Measurements from ENCODE around the gene NAA50.
A peak's percentile ranks its signal among the peaks of the same experiment; 100 is the strongest.

Gene NAA50

DNA sequence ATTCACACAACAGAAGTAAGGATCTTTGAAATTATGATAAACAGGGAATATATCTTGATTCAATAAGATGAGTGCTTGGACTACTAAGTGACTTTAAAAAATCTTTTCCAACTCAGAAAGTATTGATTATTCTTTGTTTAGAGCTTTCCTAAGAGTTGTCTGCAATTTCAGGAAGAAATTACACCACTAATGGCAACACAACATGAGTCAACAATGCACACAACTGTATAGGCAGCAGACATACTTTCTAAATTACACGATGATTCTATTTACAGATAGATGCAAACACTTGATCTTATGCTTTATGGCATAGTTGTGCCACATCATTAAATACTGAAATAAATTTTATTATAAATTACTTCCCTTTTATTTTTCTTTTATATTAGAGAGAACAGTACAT lies 4.4 kb downstream of the NAA50 start:
- no peak for DNase-seq (ENCODE audit: low spot score)

DNA sequence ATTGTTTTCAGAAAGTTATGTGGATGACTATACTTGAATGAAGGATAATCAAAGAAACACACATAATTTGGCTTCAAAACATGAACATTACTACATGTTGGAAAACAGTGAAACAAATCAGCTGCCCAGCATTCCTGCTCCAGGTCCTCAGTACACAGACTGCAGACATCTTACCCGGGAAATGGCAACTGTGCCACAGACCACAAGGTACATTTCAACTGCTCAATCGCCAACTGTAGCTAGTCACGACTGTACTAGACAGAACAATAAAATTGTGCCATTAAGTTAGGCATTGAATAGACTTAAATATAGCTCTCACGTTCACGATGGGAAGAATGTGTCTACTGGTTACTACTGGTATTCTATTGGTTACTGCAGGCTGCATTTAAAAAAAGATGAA lies 5.0 kb downstream of the NAA50 start:
- no peak for DNase-seq (ENCODE audit: low spot score)

DNA sequence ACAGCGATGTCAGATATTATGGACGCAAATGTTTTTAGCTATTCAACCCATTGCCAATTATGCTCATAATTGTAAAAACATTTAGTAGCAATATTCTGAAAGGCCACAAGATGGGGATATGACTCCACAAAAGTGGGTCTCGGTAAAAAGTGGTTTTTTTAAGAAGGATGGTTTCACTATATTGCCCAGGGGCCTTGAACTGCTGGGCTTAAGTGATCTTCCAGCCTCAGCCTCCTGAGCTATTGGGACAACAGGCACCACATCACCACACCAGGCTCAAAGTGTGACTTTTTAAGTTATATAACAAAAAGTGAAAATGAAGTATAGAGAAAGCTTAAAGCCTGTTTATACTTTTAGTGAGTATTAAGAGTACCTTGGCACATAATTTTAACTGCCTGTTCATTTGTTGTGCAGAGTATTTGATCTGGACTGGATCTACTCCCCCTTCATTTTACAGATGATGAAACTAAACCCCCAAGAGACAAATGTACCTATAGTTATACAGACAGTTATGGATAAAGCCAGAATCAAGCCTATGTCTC lies 9.4 kb downstream of the NAA50 start:
- DNase-seq (ENCODE audit: low spot score): peak; percentile 80

DNA sequence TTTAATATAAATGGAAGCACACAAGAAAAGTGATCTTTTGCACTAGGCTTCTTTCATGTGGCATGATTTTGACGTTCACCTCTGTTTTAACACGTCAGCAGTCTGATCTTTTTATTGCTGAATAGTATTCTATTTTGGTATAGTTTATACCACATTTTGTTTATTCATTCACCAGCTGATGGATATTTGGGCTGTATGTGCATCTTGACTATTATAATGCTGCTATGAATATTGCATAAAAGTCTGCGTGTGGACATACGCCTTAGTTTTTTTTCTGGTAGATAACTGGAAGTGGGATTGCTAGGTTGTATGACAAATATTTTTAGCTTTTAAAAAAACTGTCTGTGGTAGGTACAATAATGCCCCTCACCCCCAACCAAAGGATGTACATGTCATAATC lies 14.4 kb downstream of the NAA50 start:
- no peak for DNase-seq (ENCODE audit: low spot score)

DNA sequence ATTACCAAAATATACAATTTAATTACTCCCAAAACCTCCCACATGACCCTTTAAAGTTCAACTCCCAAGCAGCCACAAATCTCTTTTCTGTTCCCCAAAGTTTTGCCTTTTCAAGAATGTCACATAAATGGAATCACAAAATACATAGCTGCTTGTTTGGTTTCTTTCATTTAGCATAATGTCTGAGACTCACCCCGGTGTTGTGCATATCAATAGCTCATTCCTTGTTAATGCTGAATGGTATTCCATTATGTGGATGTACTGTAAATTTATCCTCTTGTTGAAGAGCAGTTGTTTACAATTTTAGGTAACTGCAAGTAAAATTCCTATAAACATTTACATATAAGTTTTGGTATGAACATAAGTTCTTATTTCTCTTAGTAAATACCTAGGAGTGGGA lies 15.5 kb downstream of the NAA50 start:
- no peak for DNase-seq (ENCODE audit: low spot score)

DNA sequence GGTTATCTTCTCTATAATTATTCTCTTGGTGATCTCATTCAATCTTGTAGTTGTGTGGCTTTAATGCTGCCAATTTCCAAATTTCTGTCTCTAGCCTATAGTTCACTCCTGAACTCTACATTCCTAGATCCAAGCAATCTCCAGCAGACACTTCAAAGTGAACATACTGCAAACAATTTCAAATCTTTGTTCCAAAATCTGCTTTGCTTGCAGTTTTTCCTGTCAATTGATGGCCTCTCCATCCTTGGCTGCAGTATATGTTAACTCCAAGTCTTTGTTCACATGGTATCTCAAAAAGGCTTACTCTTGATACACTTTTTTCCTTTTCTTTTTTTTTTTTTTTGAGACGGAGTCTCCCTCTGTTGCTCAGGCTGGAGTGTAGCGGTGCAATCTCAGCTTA lies 17.4 kb downstream of the NAA50 start:
- DNase-seq (ENCODE audit: low spot score): no peak

DNA sequence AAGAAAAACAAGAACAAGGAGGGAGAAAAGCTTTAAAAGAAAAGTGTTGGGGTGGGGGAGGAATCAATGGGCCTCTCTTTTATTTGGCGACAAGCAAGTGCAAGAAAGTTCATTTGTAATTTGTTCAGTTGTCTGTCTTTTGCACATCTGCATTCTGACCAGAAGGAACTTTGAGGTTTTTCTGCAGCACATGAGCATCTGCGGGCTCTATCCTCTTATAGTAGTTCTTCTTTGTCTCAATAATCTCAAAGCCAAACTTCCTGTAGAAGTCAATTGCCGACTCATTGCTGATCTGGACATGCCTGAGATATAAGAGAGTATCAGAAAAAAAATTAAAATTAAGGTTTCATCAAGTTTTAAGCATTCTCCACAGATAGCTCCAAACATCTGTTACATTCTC lies 24.4 kb downstream of the NAA50 start:
- no peak for DNase-seq (ENCODE audit: low spot score)

DNA sequence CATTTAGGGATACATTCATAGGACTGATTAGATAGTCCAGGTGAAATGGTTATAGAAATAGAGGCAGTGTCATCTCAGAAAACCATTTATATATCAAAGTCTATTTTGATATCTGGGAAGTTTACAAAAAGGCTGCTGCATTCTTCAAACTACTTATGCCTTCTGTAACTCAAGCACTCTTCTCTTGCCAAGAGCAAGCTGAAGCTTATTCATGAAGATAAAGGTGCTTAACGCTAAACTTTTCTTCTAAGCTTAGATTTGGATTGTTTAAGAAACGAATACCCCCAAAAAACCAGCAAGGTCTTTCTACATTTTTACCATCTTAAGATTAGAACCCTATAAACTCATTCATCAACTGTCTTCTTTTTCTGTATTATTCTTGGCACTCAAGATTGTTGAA lies 26.3 kb downstream of the NAA50 start:
- DNase-seq (ENCODE audit: low spot score): no peak

DNA sequence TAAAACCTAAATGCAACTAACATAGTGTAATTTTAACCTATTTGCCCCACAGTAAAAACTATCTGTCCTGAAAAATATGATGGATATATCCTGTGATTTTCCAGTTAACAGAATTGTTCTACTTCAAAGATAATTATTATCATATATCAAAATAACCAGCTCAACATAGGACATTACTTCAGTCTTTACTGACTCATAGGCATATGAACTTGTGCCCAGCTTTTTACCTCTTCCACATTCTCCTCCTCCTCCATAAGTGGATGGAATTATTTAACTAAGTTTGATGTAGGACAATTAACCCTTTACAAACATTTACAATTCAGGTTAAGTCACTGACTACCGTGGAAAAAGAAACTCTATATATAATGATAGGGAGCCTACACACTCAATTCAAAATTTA lies 26.8 kb downstream of the NAA50 start:
- DNase-seq (ENCODE audit: low spot score): no peak

DNA sequence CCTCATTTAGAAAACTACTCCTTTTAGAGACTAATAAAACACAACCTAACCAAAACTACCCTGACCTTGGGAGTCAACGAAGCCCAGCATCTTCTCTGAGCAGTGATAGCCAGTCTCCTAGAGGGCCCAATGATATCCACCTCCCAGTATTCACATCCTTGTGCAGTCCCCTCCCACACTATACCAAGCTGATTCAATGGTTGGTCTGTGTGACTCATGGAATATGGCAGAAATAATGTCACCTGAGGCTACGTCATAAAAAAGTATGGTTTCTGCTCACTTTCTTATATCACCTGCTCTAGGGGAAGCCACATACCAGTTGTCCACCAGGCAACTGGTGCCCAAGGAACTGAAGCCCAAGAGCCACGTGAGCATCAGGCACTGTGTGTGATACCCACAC lies 28.2 kb downstream of the NAA50 start:
- no peak for DNase-seq (ENCODE audit: low spot score)

DNA sequence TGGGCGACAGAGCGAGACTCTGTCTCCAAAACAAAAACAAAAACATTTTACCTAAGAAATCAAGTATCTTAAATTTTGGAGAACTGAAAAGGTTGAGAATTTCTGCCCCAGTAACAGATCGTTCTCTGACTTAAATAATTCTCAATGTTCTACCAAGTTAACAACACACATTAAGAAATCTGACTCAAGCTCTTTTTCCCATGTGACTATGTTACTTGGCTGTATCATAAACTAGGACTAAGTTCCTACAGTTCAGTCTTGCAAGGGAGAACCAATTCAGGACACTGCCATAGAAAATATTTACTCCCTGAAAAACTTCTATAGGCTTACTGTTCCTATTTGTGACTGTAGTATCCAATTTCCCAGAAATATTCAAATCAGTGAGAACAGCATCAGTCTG lies 28.7 kb downstream of the NAA50 start:
- DNase-seq (ENCODE audit: low spot score): no peak

DNA sequence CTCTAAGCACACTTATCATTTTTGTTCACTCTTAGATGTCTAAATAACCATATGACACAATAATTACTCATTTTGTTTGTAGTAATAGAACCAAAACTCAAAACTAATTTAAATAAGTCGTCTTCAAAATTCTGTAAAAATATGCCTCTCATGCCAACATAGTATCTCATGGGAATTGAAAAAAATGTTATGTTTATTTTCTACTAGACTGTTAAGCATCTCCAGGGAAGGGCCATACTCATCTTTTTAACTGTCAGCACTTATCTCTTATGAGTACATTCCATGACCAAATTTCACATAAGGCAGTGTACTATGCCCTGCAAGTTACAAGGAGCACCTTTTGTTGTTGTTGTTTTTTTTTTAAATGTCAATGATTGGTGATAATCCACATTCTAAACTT lies 31.3 kb downstream of the NAA50 start:
- no peak for DNase-seq (ENCODE audit: low spot score)

DNA sequence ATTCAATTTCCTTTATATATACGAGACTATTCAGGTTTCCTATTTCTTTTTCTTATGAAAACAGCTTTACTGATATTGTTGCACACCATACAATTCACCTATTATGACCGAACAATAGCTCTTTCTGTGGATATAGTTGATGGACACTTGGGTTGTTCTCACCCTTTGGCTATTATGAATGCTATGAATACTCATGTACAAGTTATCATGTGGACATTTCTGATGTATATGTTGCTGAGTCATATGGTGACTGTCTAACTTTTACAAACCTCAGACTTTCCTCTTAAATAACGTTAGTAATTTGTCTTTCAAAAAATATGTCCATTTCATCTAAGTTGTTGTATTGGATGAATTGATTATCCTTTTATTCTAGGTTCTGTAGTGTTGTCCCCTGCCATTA lies 33.9 kb downstream of the NAA50 start:
- no peak for DNase-seq (ENCODE audit: low spot score)

DNA sequence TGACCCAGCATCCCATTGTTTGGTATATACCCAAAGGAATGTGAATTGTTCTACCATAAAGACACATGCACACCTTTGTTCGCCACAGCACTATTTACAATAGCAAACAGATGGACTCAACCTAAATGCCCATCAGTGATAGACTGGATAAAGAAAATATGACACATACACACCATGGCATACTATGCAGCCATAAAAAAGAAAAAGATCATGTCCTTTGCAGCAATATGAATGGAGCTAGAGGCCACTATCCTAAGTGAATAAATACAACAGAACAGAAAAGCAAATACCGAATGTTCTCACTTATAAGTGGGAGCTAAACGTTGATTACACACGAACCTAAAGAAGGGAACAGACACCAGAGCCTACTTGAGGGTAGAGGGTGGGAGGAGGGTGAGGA lies 38.2 kb downstream of the NAA50 start:
- no peak for DNase-seq (ENCODE audit: low spot score)

DNA sequence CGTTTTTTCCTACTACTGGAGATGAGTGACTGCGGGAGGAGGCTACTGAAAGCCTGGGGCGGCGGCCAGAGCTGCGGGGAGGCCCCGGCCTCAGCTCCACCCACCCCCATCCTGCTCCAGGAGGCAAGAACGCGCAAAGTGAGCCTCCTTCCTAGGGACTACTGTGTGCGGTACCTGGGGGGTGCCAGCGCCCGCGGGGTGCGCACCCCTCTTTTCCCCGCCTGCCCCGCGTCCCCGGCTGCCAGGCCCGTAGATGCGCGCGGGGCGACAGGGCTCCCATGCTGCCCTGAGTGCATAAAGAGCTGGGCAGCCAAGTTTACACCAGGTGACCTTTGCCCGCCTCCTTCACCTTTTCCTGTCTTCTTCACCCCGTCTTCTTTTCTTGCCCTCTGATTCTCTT lies 47.1 kb downstream of the NAA50 start:
- no peak for DNase-seq (ENCODE audit: low spot score)

DNA sequence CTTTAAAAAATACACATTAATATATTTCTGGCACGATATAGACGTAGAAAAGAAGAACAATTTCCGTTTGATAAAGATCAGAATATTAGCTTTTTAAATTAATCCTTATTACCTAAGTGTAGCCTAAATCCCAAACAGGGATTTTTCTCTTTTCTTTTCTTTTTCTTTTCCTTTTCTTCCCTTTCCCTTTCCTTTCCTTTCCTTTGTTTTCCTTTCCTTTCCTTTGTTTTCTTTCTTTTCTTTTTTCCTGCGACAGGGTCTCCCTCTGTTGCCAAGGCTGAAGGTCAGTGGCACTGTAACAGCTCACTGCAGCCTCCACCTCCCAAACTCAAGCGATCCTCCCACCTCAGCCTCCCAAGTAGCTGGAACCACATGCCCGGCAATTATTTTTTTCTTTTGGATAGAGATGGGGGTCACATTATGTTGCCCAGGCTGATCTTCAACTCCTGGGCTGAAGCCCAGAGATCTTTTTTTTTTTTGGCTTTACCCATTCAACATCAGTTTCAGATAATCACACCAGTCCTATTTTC lies 47.8 kb downstream of the NAA50 start:
- no peak for DNase-seq (ENCODE audit: low spot score)

DNA sequence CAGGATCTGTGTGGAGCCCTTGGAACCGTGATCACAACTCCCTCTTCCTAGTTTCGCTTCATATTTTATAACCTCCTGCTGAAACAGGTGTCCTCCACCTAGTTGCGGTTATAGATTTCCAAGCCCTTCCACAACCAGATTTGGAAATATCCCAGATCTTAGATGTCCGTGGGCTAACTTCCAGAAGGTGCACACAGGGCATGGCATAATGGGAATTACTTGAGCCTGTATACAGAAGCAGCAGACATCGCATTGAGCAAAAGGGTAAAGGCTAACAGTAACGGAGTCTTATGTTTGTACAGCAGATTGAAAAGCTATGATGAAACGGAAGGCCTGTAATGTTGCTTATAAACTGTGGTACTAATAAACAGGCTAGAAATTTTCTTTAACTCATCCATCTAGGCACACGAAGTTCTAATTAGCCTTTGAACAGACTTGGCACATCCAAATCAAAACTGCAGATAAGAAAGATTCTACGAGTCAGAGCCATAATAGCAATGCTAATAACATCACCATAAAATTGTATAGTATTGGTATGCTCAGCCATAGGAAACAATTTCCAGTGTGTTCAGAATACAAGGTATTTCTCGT lies 48.5 kb downstream of the NAA50 start:
- no peak for DNase-seq (ENCODE audit: low spot score)

DNA sequence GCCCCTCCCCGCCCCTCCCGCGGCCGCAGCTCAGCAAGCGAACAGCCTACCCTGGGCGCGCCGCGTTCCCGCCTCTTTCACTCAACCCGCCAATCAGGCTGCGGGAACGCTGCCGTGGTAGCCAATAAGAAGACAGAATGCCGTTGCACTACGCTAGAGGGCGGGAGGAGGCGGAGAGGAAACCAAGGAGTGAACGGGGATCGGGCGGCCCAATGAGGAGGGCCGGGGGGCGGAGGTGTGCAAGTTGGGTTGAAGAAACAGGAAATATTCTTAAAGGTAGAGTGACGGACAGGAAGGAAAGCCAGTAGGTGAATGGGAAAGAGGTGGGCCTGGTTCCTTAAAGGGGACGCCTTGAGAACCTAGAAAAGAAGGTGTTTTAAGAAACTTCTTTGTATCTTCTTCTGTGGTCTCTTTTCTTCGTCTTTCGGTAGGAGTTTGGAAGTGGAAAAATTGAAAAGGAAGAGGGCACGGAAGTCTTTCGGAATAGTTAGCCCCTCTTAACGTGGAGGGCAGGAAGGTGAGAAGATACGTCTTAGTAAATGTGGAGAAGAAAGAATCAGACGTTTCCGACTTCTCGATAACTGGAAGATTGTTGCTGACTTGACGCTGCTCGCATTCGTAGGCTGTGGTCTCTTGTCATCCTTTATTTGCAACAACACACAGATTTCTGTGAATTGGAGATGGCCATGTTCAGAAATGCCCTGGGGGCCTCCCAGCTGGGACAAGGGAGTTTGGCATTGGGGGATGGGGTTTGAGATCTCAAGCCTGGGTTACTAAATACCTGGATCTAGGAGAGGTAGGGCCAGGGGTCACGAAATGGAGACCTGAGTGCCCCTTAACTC lies 49.2 kb downstream of the NAA50 start:
- peak; percentile 99 for DNase-seq (ENCODE audit: low spot score)

DNA sequence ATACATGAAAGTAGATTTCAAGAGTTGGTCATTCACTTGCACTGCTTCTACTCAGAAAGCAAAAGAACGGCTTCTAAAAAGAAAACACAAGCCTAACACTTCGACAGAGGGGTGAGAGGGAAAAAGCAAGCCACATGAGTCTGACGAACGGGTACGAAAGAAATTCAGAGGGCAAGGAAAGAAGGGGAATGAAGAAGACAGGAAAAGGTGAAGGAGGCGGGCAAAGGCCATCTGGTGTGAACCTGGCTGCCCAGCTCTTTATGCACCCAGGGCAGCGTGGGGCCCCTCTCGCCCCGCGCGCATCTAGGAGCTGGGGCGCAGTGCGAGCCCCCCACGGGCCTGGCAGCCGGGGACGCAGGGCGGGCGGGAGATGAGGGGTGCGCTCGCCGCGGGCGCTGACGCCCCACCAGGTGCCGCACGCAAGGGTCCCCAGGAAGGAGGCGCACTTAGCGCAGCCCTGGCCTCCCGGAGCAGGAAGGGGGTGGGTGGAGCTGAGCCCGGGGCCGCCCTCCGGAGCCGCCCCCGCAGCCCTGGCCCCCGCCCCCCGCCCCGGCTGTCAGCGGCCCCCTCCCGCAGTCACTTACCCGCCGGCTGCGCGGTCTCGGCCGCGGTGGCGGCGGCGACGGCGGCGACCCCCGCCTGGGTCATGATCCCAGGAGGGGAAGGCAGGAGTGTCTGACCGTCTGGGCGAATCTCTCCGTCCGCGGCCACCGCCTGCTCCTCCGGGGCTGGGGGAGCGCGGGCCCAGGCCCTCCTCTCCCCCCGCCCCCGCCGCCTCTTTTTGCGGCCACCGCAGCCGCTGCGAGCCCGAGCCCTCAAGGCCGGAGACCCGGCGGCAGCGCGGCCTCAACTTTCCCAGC lies 50.0 kb downstream of the NAA50 start, which contains the start of gene USF3:
Gene USF3, minus strand, starts transcription at position 857 of the 860 bp plus-strand sequence. CDS start 21,764 bp downstream, outside the sequence.
- DNase-seq (ENCODE audit: low spot score): peak; percentile 83

DNA sequence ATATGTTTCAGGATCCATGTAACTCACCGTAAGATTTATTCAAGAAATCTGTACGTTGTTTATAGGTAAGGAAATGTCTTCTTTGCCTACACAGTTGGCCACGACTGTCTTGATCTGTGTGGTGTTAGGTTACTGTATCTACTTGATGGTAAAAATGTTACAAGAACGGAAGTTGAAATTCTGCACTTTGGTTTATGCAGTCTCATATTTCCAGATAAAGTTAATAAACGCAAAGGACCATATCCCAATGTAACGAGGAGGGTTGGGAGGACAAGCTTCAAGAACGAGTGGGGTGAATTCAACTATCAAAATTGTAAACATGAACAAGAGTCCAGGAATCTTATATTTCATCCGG lies 50.6 kb downstream of the NAA50 start:
- DNase-seq (ENCODE audit: low spot score): no peak

DNA sequence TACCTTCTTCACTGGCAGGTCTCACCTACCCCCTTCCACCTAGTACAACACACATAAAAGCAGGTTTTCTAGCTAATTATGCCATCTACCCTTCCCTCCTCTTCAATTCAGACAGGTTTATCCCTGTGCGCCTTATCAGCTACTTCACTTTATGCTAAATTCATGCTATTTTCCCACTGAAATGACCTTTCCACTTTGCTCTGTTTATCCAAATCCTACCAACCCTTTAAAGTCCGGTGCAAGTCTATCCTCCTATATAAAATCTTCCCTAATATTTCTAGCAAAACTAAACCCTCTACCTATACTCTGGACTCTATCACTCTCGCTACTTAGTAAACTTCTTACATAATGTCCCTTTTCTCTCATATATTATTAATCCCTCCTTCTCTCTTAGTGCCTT lies 55.6 kb downstream of the NAA50 start:
- DNase-seq (ENCODE audit: low spot score): no peak

DNA sequence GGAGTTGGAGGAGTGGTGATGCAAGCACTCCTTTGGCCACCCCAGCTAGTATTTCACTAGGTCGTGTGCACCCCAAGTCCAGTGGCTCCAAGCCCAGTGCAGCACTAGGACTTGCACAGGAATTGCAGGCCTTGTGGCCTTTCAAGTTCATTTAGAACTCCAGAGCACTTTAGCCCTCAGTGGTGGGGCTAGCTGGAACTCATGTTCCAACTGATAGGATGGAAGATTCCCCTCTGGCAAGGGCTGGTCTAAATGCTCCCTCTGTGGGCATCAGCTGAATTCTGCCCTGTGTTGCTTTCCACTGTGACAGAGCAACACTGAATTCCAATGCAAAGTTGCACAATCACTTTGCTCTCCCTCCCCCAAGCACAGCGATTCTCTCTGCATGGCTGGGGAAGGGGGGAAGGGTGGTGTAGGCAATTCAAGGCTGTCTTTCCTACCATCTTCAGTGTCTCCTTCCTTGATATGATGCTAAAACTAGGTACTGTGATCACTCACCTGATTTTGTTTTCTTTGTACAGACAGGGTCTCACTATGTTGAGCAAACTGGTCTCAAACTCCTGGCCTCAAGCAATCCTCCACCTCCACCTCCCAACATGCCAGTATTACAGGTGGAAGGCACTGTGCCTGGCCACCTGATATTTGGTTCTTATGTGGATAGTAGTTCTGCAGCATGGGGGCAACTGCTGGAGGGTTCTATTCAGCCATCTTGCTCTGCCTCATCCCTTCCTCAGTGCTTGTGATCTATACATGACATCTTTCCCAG lies 59.9 kb downstream of the NAA50 start:
- DNase-seq (ENCODE audit: low spot score): no peak
